K562 (cell line): ENCODE measurements around the gene EDEM1. TPM values are rescaled to one million over a fixed set of nuclear protein-coding genes. Genes with fewer than 3 reads are reported as not detected.

Experiments used
- CEBPG ChIP-seq, 3 experiments: fragments of 200-800 bp in 1 of 3; sonication (Bioruptor generic) in 1 of 3; sonication (generic) in 1 of 3; formaldehyde crosslinking in 1 of 3; IDR thresholded peaks in 2 of 3; conservative IDR thresholded peaks in 1 of 3; 2 replicates each; pipeline versions ENCODE4 v1.6.1 to v1.8.0; 2016 to 2022; ENCODE audit warnings: missing compliant biosample characterization in 2 of 3, missing genetic modification characterization in 2 of 3, mild to moderate bottlenecking in 1 of 3, missing genetic modification reagents in 1 of 3
- EP400 ChIP-seq: fragments of 450-650 bp; IDR thresholded peaks from 2 replicates; pipeline ENCODE4 v1.6.1; 2017; ENCODE audit warnings: antibody characterized with exemption, mild to moderate bottlenecking, moderate library complexity
- FOS ChIP-seq: IDR thresholded peaks from 3 replicates; pipeline ENCODE4 v1.6.1; 2011; ENCODE audit not compliant: insufficient read length; ENCODE audit errors: extremely low read depth
- NR2C2 ChIP-seq, 2 experiments: fragments of 200-800 bp in 1 of 2; sonication (Bioruptor generic) in 1 of 2; sonication (generic) in 1 of 2; formaldehyde crosslinking in 1 of 2; IDR thresholded peaks; 2 replicates each; pipeline versions ENCODE4 v1.6.1 to v1.8.0; 2016 to 2022; ENCODE audit warnings: mild to moderate bottlenecking in 1 of 2, missing compliant biosample characterization in 1 of 2, missing genetic modification characterization in 1 of 2, missing genetic modification reagents in 1 of 2
- NR2F6 ChIP-seq: fragments of 450-650 bp; formaldehyde crosslinking; IDR thresholded peaks from 2 replicates; pipeline ENCODE4 v1.4.0; 2020; ENCODE audit warnings: mild to moderate bottlenecking
- POLR2AphosphoS5 ChIP-seq: IDR thresholded peaks from 2 replicates; pipeline ENCODE4 v1.6.1; 2011; ENCODE audit warnings: mild to moderate bottlenecking, low read depth, low read length, moderate library complexity; ENCODE audit not compliant: control insufficient read depth, insufficient read depth
- SMAD3 ChIP-seq: fragments of 450-650 bp; formaldehyde crosslinking; conservative IDR thresholded peaks from 2 replicates; pipeline ENCODE4 v1.4.0; 2020; ENCODE audit warnings: mild to moderate bottlenecking
- TFAP4 ChIP-seq: sonication (generic); formaldehyde crosslinking; IDR thresholded peaks from 2 replicates; pipeline ENCODE4 v1.8.0; 2022; ENCODE audit warnings: missing genetic modification reagents, mild to moderate bottlenecking, moderate library complexity, borderline replicate concordance
- ZBTB9 ChIP-seq: fragments of 450-650 bp; formaldehyde crosslinking; IDR thresholded peaks from 2 replicates; pipeline ENCODE4 v1.4.0; 2020; ENCODE audit warnings: mild to moderate bottlenecking, moderate library complexity
- ZFP1 ChIP-seq: fragments of 450-650 bp; formaldehyde crosslinking; IDR thresholded peaks from 2 replicates; pipeline ENCODE4 v1.4.0; 2020; ENCODE audit warnings: mild to moderate bottlenecking, mixed read lengths
- polyA plus RNA-seq, 8 experiments: library from polyadenylated mRNA; depleted of rRNA in 4 of 8; stranded (reverse) in 5 of 8; unstranded in 3 of 8; fragments of >200 nt; fragmentation: Nextera tagmentation in 2 of 8; fragmentation: Illumina TruSeq in 1 of 8; extraction: Ambion mirVana in 2 of 8; extraction: Trizol in 1 of 8; gene quantifications; 2 replicates each; pipeline versions ENCODE4 v1.2.1 to v1.2.3, GENCODE V29; 2011 to 2014; ENCODE audit warnings: inconsistent platforms in 1 of 8, missing spikeins in 1 of 8
- total RNA-seq, 7 experiments: library from RNA; depleted of rRNA in 6 of 7; stranded (reverse); fragments of >200 nt in 6 of 7; fragmentation: Illumina TruSeq in 2 of 7; extraction: Trizol in 2 of 7; gene quantifications; 2 replicates each; pipeline versions ENCODE4 v1.2.1 to v1.2.3, GENCODE V29; 2011 to 2021; ENCODE audit warnings: low replicate concordance in 1 of 7
- TF ChIP-seq, protein P1 (sequence below), 2 experiments: fragments of 450-650 bp; IDR thresholded peaks; 2 replicates each; pipeline ENCODE4 v1.6.1; 2018; ENCODE audit warnings: mild to moderate bottlenecking in 2 of 2, low read depth in 1 of 2; ENCODE audit not compliant: partially characterized antibody in 2 of 2
- TF ChIP-seq, protein P2 (sequence below): fragments of 450-650 bp; conservative IDR thresholded peaks from 2 replicates; pipeline ENCODE4 v1.6.1; 2016; ENCODE audit warnings: missing genetic modification characterization, low read depth, mild to moderate bottlenecking, control low read depth, missing compliant biosample characterization
- TF ChIP-seq, protein P3 (sequence below): sonication (generic); formaldehyde crosslinking; IDR thresholded peaks from 2 replicates; pipeline ENCODE4 v1.8.1; 2023; ENCODE audit warnings: mild to moderate bottlenecking, missing genetic modification reagents

The EDEM1 gene
- total and polyA plus RNA-seq, 9 of the 15 experiments (the other 6 are each of a cell fraction or from before 2014, with no cell fraction given), result 6.2 to 36.7 (median 14.3) TPM

DNA sequence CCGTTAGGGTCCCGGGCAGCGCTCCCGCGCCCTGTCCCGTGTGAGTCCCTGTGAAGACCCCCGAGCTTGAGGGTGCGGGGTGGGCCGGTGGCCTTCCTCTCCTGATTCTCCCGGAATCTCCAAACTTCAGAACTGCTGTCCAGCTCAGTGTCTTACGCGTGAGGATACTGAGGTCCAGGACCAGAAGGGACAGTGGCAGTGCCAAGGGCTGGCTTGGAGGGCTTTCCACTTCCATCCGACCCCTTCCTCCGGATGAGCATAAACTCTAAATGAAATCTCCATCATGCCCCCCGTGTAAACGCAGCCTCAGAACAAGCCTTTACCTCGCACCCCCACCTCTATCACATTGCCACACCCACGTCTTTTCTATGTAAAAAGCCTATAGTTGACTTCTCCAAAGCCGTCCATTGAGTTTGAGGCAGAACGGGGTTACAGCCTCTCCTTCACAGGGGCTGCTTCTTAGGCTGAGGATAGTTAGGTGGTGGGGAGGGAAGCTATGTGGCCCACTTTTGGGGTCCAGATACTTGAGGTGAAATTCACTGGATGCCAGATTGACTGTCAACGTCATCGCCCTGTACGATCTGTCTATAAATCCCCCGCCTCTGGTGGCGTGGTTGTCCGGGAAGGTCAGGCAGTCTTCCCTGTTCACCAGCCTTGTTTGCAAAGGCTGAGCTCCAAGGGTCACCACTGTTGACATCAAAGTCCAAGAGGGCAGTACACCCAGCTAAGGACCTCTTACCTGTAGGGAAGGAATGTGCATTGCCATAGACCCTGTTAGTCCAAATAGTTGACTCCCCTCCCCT lies 1.1 kb downstream of the EDEM1 start (continued):
- TF ChIP-seq CEBPG (CRISPR knock-in tag; IDR thresholded peaks at IDR 0.05) (peak; percentile 6; the same call in 1 of the 2 replicates), CEBPG (tag; conservative IDR thresholded peaks at IDR 0.05 in 1 of 2, IDR thresholded peaks at IDR 0.05 in 1 of 2) (0 out of 4 replicates have a peak, but pooled peaks of 1 of the 2 experiments have one; percentile 23), FOS (no peak), ZBTB9 (CRISPR knock-in tag) (peak; percentile 46; the same call in 1 of the 2 replicates), TFAP4 (CRISPR knock-in tag) (peak; percentile 41; the same call in 1 of the 2 replicates), NR2C2 (CRISPR knock-in tag; IDR thresholded peaks at IDR 0.05) (no peak), NR2C2 (tag; IDR thresholded peaks at IDR 0.05) (peak; percentile 58), EP400 (peak; percentile 27; the same call in 1 of the 2 replicates), SMAD3 (CRISPR knock-in tag) (no peak), POLR2AphosphoS5 (0 out of 2 replicates have a peak, but pooled peaks have one; percentile 15), NR2F6 (CRISPR knock-in tag) (no peak), ZFP1 (CRISPR knock-in tag) (0 out of 2 replicates have a peak, but pooled peaks have one; percentile 22)
- TF ChIP-seq, protein P1, sequence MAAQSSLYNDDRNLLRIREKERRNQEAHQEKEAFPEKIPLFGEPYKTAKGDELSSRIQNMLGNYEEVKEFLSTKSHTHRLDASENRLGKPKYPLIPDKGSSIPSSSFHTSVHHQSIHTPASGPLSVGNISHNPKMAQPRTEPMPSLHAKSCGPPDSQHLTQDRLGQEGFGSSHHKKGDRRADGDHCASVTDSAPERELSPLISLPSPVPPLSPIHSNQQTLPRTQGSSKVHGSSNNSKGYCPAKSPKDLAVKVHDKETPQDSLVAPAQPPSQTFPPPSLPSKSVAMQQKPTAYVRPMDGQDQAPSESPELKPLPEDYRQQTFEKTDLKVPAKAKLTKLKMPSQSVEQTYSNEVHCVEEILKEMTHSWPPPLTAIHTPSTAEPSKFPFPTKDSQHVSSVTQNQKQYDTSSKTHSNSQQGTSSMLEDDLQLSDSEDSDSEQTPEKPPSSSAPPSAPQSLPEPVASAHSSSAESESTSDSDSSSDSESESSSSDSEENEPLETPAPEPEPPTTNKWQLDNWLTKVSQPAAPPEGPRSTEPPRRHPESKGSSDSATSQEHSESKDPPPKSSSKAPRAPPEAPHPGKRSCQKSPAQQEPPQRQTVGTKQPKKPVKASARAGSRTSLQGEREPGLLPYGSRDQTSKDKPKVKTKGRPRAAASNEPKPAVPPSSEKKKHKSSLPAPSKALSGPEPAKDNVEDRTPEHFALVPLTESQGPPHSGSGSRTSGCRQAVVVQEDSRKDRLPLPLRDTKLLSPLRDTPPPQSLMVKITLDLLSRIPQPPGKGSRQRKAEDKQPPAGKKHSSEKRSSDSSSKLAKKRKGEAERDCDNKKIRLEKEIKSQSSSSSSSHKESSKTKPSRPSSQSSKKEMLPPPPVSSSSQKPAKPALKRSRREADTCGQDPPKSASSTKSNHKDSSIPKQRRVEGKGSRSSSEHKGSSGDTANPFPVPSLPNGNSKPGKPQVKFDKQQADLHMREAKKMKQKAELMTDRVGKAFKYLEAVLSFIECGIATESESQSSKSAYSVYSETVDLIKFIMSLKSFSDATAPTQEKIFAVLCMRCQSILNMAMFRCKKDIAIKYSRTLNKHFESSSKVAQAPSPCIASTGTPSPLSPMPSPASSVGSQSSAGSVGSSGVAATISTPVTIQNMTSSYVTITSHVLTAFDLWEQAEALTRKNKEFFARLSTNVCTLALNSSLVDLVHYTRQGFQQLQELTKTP (IDR thresholded peaks at IDR 0.05; ENCODE audit: low read depth in 1 of 2, partially characterized antibody in 2 of 2), result no peak
- TF ChIP-seq, protein P2, sequence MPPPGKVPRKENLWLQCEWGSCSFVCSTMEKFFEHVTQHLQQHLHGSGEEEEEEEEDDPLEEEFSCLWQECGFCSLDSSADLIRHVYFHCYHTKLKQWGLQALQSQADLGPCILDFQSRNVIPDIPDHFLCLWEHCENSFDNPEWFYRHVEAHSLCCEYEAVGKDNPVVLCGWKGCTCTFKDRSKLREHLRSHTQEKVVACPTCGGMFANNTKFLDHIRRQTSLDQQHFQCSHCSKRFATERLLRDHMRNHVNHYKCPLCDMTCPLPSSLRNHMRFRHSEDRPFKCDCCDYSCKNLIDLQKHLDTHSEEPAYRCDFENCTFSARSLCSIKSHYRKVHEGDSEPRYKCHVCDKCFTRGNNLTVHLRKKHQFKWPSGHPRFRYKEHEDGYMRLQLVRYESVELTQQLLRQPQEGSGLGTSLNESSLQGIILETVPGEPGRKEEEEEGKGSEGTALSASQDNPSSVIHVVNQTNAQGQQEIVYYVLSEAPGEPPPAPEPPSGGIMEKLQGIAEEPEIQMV (tag), result no peak
- TF ChIP-seq, protein P3, sequence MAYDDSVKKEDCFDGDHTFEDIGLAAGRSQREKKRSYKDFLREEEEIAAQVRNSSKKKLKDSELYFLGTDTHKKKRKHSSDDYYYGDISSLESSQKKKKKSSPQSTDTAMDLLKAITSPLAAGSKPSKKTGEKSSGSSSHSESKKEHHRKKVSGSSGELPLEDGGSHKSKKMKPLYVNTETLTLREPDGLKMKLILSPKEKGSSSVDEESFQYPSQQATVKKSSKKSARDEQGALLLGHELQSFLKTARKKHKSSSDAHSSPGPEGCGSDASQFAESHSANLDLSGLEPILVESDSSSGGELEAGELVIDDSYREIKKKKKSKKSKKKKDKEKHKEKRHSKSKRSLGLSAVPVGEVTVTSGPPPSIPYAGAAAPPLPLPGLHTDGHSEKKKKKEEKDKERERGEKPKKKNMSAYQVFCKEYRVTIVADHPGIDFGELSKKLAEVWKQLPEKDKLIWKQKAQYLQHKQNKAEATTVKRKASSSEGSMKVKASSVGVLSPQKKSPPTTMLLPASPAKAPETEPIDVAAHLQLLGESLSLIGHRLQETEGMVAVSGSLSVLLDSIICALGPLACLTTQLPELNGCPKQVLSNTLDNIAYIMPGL (CRISPR knock-in tag), result peak; percentile 13; the same call in 1 of the 2 replicates
